Trophoblast cell (in vitro differentiated cells and primary cell): ENCODE measurements around the gene ATG14.
A peak's percentile ranks its signal among the peaks of the same experiment; 100 is the strongest.

Source experiments
- DNase-seq, 2 donors: peaks; one replicate each; pipeline ENCODE4 v3.0.0-alpha.2; 2016
- H2AFZ ChIP-seq: 2 replicates; pipeline ENCODE4 v1.6.1; 2013; ENCODE audit warnings: low read length, moderate library complexity, mild to moderate bottlenecking; ENCODE audit not compliant: insufficient read depth, poor library complexity
- H2AK5ac ChIP-seq: 2 replicates; pipeline ENCODE4 v1.6.1; 2013; ENCODE audit warnings: mild to moderate bottlenecking, low read length
- H2BK120ac ChIP-seq: 2 replicates; pipeline ENCODE4 v1.6.1; 2013; ENCODE audit warnings: low read length, mild to moderate bottlenecking, moderate library complexity; ENCODE audit not compliant: insufficient read depth, poor library complexity
- H2BK12ac ChIP-seq: 2 replicates; pipeline ENCODE4 v1.6.1; 2013; ENCODE audit warnings: mild to moderate bottlenecking, low read length, moderate library complexity
- H2BK5ac ChIP-seq: 2 replicates; pipeline ENCODE4 v1.6.1; 2013; ENCODE audit warnings: low read length, low read depth, moderate library complexity, mild to moderate bottlenecking; ENCODE audit not compliant: poor library complexity
- H3K14ac ChIP-seq: 2 replicates; pipeline ENCODE4 v1.6.1; 2013; ENCODE audit warnings: mild to moderate bottlenecking, low read length
- H3K18ac ChIP-seq: 2 replicates; pipeline ENCODE4 v1.6.1; 2013; ENCODE audit warnings: mild to moderate bottlenecking, low read length
- H3K23ac ChIP-seq: 2 replicates; pipeline ENCODE4 v1.6.1; 2013; ENCODE audit warnings: low read length
- H3K27ac ChIP-seq: 2 replicates; pipeline ENCODE4 v1.5.1; 2013; ENCODE audit warnings: low read depth, mild to moderate bottlenecking, inconsistent platforms, low read length, moderate library complexity
- H3K27me3 ChIP-seq: 2 replicates; pipeline ENCODE4 v1.6.1; 2013; ENCODE audit warnings: inconsistent platforms, mild to moderate bottlenecking, low read length, moderate library complexity; ENCODE audit not compliant: insufficient read depth
- H3K36me3 ChIP-seq, 2 experiments: 1 replicate in 1 of 2; 2 replicates in 1 of 2; pipeline ENCODE4 v1.6.1; 2013; ENCODE audit warnings: low read length in 2 of 2, mild to moderate bottlenecking in 2 of 2, moderate library complexity in 1 of 2; ENCODE audit not compliant: insufficient read depth in 2 of 2, control insufficient read depth in 1 of 2
- H3K4ac ChIP-seq: 2 replicates; pipeline ENCODE4 v1.6.1; 2013; ENCODE audit warnings: low read depth, mild to moderate bottlenecking, low read length, moderate library complexity
- H3K4me1 ChIP-seq, 2 experiments: 1 replicate in 1 of 2; 2 replicates in 1 of 2; pipeline ENCODE4 v1.6.1; 2013; ENCODE audit warnings: low read length in 2 of 2, mild to moderate bottlenecking in 2 of 2, moderate library complexity in 1 of 2; ENCODE audit not compliant: insufficient read depth in 2 of 2, control insufficient read depth in 1 of 2
- H3K4me2 ChIP-seq: 2 replicates; pipeline ENCODE4 v1.6.1; 2013; ENCODE audit warnings: inconsistent platforms, mild to moderate bottlenecking, low read length, moderate library complexity
- H3K4me3 ChIP-seq: 2 replicates; pipeline ENCODE4 v1.5.1; 2013; ENCODE audit warnings: mild to moderate bottlenecking, low read depth, low read length, inconsistent platforms
- H3K79me1 ChIP-seq: one replicate; pipeline ENCODE4 v1.6.1; 2013; ENCODE audit warnings: low read length
- H3K79me2 ChIP-seq: 2 replicates; pipeline ENCODE4 v1.6.1; 2013; ENCODE audit warnings: low read length, mild to moderate bottlenecking; ENCODE audit not compliant: control insufficient read depth, insufficient read depth, poor library complexity
- H3K9ac ChIP-seq: 2 replicates; pipeline ENCODE4 v1.6.1; 2013; ENCODE audit warnings: mild to moderate bottlenecking, low read length
- H3K9me3 ChIP-seq: 2 replicates; pipeline ENCODE4 v1.6.1; 2013; ENCODE audit warnings: low read depth, mild to moderate bottlenecking, control low read depth, inconsistent platforms, low read length; ENCODE audit not compliant: insufficient read depth
- H4K12ac ChIP-seq: 2 replicates; pipeline ENCODE4 v1.6.1; 2013; ENCODE audit warnings: low read depth, mild to moderate bottlenecking, low read length, moderate library complexity
- H4K8ac ChIP-seq: 2 replicates; pipeline ENCODE4 v1.6.1; 2013; ENCODE audit warnings: low read depth, mild to moderate bottlenecking, low read length, moderate library complexity
- H4K91ac ChIP-seq: one replicate; pipeline ENCODE4 v1.6.1; 2013; ENCODE audit warnings: low read depth, mild to moderate bottlenecking, low read length, moderate library complexity
- WGBS: extraction: QIAGEN DNeasy Blood & Tissue Kit; methylation state at CpG from one replicate; pipeline ENCODE4 v1.1.7; 2013; ENCODE audit warnings: missing lambda C conversion rate; ENCODE audit not compliant: insufficient read length, insufficient coverage; ENCODE audit errors: extremely low coverage; 5-methylcytosine and 5-hydroxymethylcytosine counted together

The ATG14 gene

GRCh38 chr14:55327179-55327578, 84.5 kb downstream of the ATG14 start:
- Histone ChIP-seq H4K91ac (no peak overlapping the region), H3K4ac (no peak overlapping the region), H2AK5ac (no peak overlapping the region), H3K9ac (no peak overlapping the region), H3K23ac (no peak overlapping the region), H3K36me3 (peaks cover 0 to 2% of the 10 kb centered on the region in 2 experiments), H3K4me3 (no peak overlapping the region), H2BK5ac (no peak overlapping the region), H3K4me2 (no peak overlapping the region), H4K12ac (no peak overlapping the region), H3K4me1 (no peaks in the 10 kb centered on the region), H3K27ac (no peak overlapping the region), H3K79me2 (no peaks in the 10 kb centered on the region), H3K14ac (no peak overlapping the region), H2BK120ac (no peak overlapping the region), H3K27me3 (no peaks in the 10 kb centered on the region), H3K9me3 (no peaks in the 10 kb centered on the region), H2BK12ac (no peak overlapping the region), H3K18ac (no peak overlapping the region), H4K8ac (no peak overlapping the region), H2AFZ (no peak overlapping the region), H3K79me1 (no peaks in the 10 kb centered on the region)
- WGBS: no CpG with 5 or more reads among the region's 1 CpG
- no peak for DNase-seq

DNA sequence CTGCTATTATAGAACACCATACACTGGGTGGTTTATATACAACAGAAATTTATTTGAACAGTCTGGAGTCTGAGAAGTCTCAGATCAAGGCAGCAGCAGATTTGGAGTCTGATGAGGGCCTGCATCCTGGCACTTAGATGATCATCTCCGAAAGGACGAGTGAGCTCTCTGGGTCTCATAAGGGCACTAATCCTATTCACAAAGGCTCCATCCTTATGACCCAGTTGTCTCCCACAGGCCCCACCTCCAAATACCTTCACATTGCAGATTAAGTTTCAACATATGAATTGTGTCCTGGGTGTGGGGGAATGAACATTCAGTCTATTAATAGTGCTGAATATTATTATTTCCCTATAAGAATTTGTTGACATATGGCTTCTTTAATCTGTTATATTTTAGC, 86.8 kb downstream of the ATG14 start:
- H2AK5ac ChIP-seq: no peak overlapping the region
- no peaks in the 10 kb centered on the region for H3K27me3 ChIP-seq
- H4K12ac ChIP-seq: no peak overlapping the region
- no peak overlapping the region for H4K8ac ChIP-seq
- no peak overlapping the region for H3K14ac ChIP-seq
- peaks cover 0 to 2% of the 10 kb centered on the region in 2 experiments for H3K36me3 ChIP-seq
- peak overlapping the region; percentile 62 for H3K4ac ChIP-seq
- DNase-seq: no peak
- no peaks in the 10 kb centered on the region for H3K9me3 ChIP-seq
- H3K79me1 ChIP-seq: no peaks in the 10 kb centered on the region
- H3K79me2 ChIP-seq: no peaks in the 10 kb centered on the region
- H2BK120ac ChIP-seq: no peak overlapping the region
- H2BK5ac ChIP-seq: no peak overlapping the region
- no peak overlapping the region for H3K27ac ChIP-seq
- H3K18ac ChIP-seq: no peak overlapping the region
- H3K9ac ChIP-seq: no peak overlapping the region
- WGBS: no CpG with 5 or more reads among the region's 2 CpGs
- no peak overlapping the region for H3K4me2 ChIP-seq
- H4K91ac ChIP-seq: no peak overlapping the region
- H2AFZ ChIP-seq: no peak overlapping the region
- no peak overlapping the region for H2BK12ac ChIP-seq
- H3K4me1 ChIP-seq: no peaks in the 10 kb centered on the region
- no peak overlapping the region for H3K23ac ChIP-seq
- H3K4me3 ChIP-seq: no peak overlapping the region

DNA sequence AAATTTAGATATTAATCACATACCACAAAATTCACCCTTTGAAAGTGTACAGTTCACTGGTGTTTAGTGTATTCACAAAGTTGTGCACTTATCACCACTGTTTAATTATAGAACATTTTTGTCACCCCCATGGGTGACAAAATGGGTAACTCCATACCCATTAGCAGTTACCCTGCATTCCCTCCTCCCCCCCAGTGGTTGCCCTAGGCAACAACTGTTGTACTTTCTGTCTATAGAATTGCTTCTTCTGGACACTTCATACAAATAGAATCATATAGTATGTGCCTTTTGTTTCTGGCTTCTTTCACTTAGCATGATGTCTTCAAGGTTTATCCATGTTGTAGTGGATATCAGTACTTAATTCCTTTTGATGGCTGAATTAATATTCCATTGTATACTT, 87.7 kb downstream of the ATG14 start:
- Histone ChIP-seq H2AFZ (no peak overlapping the region), H3K79me1 (no peaks in the 10 kb centered on the region), H3K79me2 (no peaks in the 10 kb centered on the region), H3K23ac (no peak overlapping the region), H3K9ac (no peak overlapping the region), H3K4me3 (no peak overlapping the region), H3K14ac (no peak overlapping the region), H2AK5ac (no peak overlapping the region), H3K36me3 (peaks cover 0 to 2% of the 10 kb centered on the region in 2 experiments), H2BK12ac (no peak overlapping the region), H3K4me1 (no peaks in the 10 kb centered on the region), H3K27me3 (no peaks in the 10 kb centered on the region), H4K8ac (no peak overlapping the region), H4K12ac (no peak overlapping the region), H2BK5ac (no peak overlapping the region), H2BK120ac (no peak overlapping the region), H4K91ac (no peak overlapping the region), H3K27ac (no peak overlapping the region), H3K18ac (no peak overlapping the region), H3K9me3 (no peaks in the 10 kb centered on the region), H3K4ac (no peak overlapping the region), H3K4me2 (no peak overlapping the region)
- DNase-seq: no peak

DNA sequence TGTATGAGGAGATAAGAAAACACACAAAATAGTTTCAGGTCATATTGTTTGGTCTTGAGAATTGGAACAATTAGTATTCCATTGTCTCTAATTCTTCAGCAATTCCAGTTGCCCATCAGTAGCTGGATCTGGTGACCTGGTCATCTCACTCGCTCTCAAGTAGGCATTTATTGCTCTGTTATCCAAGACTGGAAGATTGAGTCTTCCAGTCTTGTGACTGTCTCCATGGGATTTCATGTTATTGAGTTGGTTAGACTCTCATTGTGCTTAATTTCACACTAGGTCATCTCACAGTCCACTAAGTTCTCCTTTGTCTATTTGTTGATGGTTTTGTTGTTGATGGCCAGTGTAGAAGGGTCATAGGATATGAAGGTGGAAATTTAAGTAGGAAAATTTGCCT, 92.9 kb downstream of the ATG14 start:
- DNase-seq: no peak
- no peak overlapping the region for H2AFZ ChIP-seq
- no peak overlapping the region for H3K27ac ChIP-seq
- H4K91ac ChIP-seq: no peak overlapping the region
- H4K12ac ChIP-seq: no peak overlapping the region
- H3K79me2 ChIP-seq: no peaks in the 10 kb centered on the region
- no peak overlapping the region for H3K4me2 ChIP-seq
- H3K4ac ChIP-seq: peak overlapping the region; percentile 62
- H3K4me3 ChIP-seq: no peak overlapping the region
- H3K4me1 ChIP-seq: no peaks in the 10 kb centered on the region
- H3K36me3 ChIP-seq: no peaks in the 10 kb centered on the region
- H2BK120ac ChIP-seq: no peak overlapping the region
- H3K14ac ChIP-seq: no peak overlapping the region
- no peak overlapping the region for H2BK5ac ChIP-seq
- no peak overlapping the region for H3K23ac ChIP-seq
- H2BK12ac ChIP-seq: no peak overlapping the region
- WGBS: no CpG with 5 or more reads among the region's 1 CpG
- no peak overlapping the region for H2AK5ac ChIP-seq
- no peaks in the 10 kb centered on the region for H3K27me3 ChIP-seq
- no peak overlapping the region for H4K8ac ChIP-seq
- no peak overlapping the region for H3K9ac ChIP-seq
- H3K79me1 ChIP-seq: no peaks in the 10 kb centered on the region
- H3K9me3 ChIP-seq: no peaks in the 10 kb centered on the region
- H3K18ac ChIP-seq: no peak overlapping the region
